GM18511 (cell line): ENCODE measurements around the gene HPS1.

Experiments
- ATAC-seq: cut with Tn5 transposase; IDR thresholded peaks from one replicate; pipeline ENCODE4 v1.9.1; 2021; ENCODE audit warnings: mild to moderate bottlenecking, moderate library complexity; ENCODE audit not compliant: unreplicated experiment

Gene HPS1

DNA sequence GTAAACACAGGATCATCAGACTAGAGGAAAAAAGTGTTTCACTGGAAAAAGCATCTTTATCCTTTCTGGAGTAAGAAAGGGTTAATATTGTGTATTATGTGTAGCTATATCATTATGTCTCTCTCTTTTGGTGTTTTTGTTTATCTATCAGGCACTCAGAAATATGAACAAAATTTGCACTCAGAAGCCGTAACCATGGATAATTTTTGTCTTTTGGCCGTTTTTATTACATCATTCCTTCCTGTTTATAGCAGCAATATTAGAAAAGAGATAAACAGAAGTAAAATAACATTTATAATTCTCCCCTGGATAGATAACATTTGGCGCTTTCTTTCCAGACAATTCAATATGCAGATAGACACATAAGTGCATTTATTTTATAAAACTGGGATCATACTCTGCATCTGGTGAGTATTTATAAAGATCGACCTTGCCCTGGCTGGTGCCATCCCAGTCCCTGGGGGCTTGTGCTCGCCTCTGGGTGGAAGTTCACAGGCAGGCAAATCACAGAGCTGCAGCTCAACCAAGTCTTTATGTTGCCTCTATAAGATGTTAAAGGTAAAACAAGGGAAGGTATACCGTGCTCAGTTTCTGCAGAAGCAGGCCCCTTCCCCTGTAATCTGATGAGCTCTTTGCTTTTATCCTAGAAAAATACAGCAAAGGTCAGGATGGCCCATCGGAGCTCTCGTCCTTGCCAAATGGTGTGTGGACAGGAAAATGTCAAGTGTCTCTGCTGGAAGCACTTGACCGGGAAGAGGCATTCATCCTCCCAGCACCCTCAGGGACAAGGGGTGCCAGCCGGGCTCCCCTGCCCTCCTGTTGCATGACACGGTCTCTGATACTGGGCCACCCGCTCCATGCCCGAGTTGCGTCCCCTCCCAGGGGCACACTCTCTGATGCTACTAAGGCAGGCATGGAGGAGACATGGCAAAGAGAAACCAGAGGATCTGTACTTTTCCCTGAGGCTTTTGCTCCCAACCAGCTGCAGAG is 75.6 kb downstream of the HPS1 start:
- no peak for ATAC-seq

DNA sequence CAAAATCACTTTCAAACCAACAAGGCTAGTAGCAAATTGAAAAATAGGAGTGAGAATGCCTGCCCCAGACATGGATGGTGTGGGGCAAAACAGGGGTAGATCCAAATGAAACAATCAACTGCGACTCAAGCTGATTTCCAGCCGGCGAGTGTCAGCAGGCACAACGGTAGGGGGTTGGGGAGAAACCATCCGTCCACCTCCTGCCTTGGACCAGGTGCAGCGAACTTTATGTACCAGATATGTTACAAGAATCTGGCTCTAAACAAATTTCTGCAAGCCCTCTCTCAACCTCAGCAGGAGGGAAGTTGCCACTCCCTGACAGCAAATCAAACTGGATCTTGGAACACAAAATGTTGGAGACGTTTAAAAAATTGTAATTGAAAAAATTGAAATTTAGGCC is 76.9 kb downstream of the HPS1 start:
- ATAC-seq = no peak

DNA sequence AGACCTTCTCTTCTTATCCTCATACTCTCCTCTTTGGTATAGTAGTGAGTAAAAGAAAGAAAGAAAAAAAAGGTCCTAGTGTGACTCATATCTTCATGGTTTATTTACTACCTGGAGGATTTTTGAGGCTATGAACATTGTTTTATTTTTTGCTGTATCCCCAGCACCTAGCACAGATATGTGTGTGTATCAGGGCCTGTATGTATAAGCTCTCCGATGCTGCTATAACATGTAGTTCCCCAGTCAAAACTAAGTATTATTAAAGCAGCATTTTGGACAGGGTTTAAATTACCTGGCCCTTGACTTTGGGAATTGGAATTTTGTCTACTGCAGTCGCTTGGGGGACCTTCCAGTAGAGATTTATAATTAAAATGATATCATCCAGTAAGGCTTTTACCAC is 78.1 kb downstream of the HPS1 start:
- ATAC-seq = no peak

DNA sequence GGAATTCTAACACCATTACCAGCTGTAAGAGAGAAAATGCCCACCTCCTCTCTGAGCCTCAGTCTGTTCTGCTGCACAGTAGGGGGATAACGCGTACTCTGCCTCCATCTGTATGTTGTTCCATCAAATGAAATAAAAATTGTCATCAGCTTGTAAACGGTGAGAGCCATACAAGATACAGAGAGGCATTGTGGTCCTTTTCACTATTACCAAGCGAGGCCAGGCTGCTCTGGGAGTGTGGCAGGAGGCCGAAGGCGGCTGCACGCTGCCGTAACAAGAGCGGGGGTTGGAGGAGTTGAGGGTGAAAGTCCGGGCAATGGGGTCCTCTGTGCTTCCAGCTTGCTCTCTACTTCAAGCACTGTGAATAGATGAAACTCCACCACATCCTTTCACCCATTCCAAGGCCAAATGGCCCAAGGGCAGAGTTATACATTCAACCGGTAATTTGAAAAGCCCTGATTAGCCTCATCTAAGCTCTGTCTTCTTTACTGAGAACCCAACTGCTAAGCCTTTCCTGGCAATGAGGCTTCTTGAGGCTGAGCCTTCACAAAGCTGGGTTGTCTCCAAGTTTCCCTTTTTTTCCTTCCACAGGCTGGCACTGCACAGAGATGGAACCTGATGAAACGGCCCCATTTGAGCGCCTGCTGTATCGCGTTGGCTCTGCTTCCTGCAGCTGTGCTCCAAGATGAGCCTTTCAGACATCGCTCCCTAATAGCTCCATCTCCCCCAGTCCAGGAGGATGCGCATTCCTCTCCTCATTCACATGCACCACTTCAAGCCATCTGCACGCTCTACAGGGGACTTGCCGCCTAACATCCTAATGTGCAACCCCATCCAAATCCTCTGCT is 78.9 kb downstream of the HPS1 start:
- ATAC-seq = no peak
